Panc1 (cell line): ENCODE measurements around the gene ZBTB7C.

Experiments used
- POLR2AphosphoS5 ChIP-seq: IDR thresholded peaks from 2 replicates; pipeline ENCODE4 v1.6.1; 2012; ENCODE audit warnings: mild to moderate bottlenecking, low read depth, low read length, moderate library complexity
- TF ChIP-seq, protein P1 (sequence below): fragments of 450-650 bp; IDR thresholded peaks from 2 replicates; pipeline ENCODE4 v1.5.1; 2017; ENCODE audit warnings: mild to moderate bottlenecking

DNA sequence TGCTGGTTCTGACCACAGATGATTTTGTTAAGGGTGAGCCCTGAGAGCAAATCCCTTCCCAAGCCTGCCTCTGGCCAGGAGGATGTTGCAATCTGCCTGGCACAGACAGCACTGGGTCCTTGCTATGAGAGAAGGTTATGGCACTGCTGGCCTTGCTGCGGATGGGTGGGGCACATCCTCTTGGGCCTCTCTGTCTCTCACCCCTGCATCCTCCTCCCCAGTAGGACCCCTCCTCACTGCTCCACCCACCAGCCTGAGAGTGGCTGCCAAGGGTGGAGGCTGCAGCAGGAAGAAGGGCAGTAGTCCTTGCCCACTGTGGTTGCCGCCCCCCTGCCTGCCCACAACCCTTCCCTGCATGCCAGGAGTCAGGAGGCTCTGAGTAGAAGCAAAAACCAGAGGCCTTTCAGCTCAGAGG lies 180.9 kb downstream of the ZBTB7C start:
- no peak for TF ChIP-seq POLR2AphosphoS5
- TF ChIP-seq, protein P1, sequence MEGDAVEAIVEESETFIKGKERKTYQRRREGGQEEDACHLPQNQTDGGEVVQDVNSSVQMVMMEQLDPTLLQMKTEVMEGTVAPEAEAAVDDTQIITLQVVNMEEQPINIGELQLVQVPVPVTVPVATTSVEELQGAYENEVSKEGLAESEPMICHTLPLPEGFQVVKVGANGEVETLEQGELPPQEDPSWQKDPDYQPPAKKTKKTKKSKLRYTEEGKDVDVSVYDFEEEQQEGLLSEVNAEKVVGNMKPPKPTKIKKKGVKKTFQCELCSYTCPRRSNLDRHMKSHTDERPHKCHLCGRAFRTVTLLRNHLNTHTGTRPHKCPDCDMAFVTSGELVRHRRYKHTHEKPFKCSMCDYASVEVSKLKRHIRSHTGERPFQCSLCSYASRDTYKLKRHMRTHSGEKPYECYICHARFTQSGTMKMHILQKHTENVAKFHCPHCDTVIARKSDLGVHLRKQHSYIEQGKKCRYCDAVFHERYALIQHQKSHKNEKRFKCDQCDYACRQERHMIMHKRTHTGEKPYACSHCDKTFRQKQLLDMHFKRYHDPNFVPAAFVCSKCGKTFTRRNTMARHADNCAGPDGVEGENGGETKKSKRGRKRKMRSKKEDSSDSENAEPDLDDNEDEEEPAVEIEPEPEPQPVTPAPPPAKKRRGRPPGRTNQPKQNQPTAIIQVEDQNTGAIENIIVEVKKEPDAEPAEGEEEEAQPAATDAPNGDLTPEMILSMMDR, result no peak
